GM21423 (cell line): ENCODE results near the gene MACF1.
"Not testable (repeated sequence)": the region's sequence is repeated elsewhere in the genome, so short reads cannot be mapped to it uniquely, and the experiment has no call there.

Experiments used
- ATAC-seq: cut with Tn5 transposase; IDR thresholded peaks from one replicate; pipeline ENCODE4 v1.9.1; 2021; ENCODE audit warnings: mild to moderate bottlenecking, moderate library complexity; ENCODE audit not compliant: unreplicated experiment

Gene MACF1

DNA sequence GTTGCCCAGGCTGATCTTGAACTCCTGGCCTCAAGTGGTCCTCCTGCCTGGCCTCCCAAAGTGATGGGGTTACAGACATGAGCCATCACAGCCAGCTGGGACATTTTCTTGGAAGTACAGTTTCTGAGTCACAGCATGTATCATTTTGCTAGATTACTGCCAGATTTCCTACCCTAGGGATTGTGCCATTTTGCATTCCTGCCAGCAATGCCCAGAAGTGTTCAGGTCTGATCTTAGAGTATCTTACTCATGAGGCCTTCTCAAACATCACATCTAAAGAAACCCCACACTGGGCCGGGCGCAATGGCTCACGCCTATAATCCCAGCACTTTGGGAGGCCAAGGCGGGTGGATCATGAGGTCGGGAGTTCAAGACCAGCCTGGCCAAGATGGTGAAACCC, 297.2 kb downstream of the MACF1 start:
- ATAC-seq, result no peak

DNA sequence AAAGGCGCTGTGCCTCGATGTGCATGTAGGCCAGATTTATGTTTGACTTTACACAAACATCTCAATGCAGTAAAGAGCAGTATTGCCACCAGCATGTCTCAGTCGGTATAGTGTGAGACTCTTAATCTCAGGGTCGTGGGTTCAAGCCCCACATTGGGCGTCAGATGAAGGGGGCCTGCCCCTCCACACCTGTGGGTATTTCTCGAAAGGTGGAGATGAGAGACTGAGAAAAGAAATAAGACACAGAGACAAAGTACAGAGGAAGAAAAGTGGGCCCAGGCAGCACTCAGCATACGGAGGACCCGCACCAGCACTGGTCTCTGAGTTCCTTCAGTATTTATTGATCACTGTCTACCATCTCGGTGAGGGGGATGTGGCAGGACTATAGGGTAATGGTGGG, 299.9 kb downstream of the MACF1 start:
- not testable (repeated sequence) for ATAC-seq

DNA sequence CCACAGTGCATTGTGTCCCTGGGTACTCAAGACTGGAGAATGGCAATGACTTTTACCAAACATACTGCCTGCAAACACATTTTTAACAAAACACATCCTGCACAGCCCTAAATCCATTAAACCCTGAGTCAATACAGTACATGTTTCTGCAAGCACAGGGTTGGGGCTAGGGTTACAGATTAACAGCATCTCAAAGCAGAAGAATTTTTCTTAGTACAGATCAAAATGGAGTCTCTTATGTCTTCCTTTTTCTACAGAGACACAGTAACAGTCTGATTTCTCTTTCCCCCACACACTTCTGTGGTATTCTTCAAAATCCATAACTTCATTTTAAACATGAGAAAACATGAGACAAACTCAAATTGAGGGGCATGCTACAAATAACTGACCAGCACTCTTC, 300.8 kb downstream of the MACF1 start:
- ATAC-seq, result no peak

DNA sequence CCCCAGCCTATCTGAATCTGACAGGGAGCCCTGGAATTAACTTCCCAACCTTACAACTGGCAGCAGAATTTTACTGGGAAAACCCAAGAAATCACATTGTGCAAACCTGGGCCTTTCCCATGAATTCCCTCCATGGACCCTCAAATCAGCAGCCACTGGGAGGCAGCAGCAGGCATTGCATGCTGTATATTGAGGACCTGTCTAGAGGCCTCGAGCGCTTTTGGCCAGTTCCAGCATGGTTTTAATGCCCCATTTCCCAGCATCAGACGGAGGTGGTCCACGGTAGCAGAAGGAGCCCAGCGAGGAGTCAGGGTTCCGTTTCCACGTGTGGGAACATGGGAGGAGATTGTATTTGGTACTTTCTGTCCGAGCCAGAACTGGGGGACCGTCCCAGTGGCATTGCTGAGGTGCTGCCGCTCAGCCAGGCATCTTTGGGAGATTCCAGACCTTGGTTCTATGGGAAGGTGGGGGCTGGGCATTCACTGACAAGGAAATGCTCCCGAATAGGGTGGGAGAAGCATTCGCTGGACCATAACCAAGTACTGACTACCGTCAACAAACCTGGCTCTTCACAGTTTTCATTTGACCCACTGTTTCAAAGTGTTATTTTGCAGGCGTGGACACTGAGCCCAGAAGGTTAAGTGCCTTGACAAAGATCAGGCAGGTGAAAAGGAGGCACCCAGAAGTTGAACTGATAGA, 302.9 kb downstream of the MACF1 start:
- ATAC-seq, result no peak

DNA sequence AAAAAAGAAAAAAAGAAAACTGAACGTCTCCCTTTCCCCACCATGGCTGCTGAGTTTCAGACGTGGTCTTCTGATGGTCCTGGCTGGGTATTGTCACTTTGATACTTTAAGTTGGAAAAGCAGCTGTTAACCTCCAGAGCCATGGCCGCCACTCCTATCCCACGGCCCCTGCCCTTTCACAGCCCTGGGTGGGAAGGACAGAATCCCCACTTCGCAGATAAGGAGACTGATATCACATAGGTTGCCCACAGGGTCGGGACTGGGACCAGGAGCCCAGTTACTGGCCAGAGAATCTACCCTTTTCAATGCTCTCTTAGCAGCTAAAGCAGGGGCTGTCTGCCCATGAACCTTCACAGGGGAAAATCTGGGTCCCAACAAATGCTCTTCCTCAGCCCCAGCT, 303.8 kb downstream of the MACF1 start:
- no peak for ATAC-seq

DNA sequence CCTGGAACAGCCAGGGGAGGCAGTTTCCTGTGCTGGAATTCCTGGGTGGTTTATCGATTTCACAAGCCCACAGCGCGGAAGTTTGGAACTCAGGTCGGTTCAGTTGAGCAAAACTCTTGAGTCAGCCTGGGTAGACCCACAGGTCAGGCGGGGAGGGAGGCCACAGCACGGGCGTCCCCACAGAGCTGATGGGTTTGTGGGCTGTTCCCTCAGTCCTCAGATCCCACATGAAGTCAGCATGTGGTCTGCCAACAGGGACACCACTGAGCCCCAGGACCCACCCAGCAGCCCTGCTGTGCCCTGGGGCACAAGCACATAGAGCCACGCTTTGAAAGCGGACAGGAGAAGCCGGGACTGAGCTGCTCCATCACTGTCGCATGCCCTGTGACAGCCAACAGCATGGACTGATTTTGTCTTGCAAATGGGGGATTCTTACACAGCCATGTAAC, 304.4 kb downstream of the MACF1 start:
- peak; percentile 24 for ATAC-seq

DNA sequence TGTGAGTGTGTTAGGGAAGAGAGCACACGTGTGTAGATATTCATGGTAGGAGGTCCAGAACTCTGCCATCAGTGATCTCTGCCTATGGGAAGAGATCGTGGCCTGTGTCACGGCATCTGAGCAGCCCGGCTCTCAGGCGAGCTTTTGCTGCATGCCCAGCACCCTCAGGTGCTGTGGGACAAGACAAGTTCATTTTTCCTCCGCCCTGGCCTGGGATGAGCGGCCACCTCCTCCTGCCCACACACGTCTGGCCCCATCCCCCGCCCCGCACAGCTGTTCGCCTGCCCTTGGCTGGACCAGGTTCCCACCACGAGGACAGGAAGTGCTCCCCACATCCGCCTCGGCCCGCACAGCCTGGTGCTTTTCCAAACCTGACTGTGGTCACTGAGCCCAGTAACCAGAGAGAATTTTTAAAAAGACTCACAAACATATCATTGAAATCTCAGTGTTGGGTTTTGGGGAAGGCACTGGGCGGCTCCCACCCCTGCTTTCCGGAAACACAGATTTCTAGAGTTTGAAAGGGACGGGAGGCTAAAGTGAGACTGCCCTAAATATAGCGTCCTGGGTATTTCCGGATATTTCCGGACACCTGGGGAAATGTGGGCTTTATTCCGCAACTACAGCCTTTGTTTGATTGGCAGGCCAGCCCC, 305.0 kb downstream of the MACF1 start:
- peak; percentile 54 for ATAC-seq

DNA sequence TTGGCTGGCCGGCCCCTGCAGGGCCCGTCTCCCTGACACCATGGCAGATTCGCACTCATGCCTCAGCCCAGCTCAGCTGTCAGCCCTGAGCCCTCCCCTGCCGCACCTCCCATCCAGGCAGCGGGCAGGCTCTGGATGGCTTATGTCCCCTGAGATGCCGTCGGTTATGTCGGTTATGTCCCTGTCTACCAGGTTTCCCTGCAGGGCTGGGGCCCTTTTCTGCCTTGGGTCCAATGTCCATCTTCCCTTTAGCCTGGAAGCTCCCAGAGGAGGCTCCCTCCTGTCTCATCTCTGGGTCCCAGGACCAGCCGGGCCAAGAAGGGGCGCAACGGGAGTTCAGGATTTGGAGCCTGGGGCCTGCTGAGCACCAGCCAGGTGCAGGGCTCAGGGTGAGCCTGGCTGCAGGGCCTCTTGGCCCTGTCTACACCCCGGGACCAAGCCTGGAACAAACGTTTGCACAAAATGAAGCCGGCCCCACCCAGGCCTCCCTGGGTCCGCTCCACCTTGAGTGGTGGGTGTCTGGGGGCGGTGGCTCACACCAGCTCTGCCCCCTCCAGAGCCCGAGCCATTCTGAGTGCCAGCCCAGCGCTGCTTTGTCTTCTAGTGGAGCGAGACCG, 306.2 kb downstream of the MACF1 start:
- ATAC-seq, result not testable (repeated sequence)

DNA sequence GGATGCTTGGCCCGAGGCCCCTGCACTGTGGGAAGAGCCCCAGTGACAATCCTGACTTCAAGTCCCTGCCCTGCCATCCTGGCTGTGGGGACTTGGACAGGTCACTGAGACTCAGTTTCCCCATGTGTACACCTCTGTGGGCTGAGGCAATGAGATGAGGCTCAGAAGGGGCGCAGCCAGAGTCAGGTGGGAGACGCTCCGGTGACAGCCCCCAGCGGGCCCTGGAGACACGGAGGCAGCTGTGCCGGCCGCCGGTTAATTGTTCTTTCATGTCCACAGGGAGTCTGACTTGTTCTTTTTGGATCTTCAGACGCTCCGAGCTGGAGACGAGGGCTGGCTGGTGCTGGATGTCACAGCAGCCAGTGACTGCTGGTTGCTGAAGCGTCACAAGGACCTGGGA, 307.0 kb downstream of the MACF1 start:
- not testable (repeated sequence) for ATAC-seq

DNA sequence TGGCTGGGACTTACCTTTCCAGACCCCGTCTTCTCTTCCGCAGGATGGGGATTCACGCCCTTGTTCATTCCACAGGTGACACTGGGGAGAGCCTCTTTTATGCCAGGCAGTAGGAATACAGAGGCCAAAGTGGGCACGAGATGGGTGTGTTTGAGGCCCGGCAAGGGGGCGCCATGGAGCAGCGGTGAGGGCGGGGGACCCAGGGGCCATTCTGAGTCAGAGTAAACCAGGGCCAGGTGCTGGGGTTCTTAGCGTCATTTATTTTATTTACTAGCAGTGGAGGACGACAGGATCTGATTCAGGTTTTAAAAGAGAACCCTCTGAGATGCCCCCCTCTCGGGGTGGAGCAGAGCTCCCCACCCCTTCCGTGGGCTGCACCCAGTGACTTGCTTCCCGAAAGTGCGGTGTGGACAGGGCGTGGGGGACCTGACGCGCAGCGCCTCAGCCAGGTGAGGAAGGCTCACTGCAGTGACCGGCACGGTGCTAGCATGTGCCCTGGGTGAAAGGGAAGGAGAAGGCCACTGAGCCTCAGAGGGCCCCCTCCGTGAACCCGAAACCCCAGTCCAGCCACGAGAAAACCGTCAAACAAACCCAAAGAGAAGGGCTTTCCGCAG, 307.8 kb downstream of the MACF1 start:
- not testable (repeated sequence) for ATAC-seq

DNA sequence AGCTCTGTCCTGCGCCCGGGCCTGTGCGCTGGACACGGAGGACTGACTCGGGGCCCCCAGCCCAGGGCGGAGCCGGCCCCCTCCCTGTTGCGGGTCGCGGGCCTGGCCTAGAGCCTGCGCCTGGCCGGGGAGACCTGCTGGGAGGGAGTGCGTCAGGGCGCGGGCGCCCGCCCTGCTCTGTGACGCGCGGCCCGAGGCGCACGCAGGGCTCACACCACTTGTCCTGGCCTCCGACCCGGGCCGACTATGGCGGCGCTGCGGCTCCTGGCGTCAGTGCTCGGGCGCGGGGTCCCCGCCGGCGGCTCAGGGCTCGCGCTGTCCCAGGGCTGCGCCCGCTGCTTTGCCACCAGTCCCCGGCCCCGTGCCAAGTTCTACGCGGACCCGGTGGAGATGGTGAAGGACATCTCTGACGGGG, 310.2 kb downstream of the MACF1 start:
- ATAC-seq, result not testable (repeated sequence)

DNA sequence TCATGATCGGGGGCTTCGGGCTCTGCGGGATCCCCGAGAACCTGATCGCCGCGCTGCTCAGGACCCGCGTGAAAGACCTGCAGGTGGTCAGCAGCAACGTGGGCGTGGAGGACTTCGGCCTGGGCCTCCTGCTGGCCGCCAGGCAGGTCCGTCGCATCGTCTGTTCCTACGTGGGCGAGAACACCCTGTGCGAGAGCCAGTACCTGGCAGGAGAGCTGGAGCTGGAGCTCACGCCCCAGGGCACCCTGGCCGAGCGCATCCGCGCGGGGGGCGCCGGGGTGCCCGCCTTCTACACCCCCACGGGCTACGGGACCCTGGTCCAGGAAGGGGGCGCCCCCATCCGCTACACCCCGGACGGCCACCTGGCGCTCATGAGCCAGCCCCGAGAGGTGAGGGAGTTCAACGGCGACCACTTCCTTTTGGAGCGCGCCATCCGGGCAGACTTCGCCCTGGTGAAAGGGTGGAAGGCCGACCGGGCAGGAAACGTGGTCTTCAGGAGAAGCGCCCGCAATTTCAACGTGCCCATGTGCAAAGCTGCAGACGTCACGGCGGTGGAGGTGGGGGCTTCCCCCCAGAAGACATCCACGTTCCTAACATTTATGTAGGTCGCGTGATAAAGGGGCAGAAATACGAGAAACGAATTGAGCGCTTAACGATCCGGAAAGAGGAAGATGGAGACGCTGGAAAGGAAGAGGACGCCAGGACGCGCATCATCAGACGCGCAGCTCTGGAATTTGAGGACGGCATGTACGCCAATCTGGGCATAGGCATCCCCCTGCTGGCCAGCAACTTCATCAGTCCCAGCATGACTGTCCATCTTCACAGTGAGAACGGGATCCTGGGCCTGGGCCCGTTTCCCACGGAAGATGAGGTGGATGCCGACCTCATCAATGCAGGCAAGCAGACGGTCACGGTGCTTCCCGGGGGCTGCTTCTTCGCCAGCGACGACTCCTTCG, 310.9 kb downstream of the MACF1 start:
- ATAC-seq, result not testable (repeated sequence)

DNA sequence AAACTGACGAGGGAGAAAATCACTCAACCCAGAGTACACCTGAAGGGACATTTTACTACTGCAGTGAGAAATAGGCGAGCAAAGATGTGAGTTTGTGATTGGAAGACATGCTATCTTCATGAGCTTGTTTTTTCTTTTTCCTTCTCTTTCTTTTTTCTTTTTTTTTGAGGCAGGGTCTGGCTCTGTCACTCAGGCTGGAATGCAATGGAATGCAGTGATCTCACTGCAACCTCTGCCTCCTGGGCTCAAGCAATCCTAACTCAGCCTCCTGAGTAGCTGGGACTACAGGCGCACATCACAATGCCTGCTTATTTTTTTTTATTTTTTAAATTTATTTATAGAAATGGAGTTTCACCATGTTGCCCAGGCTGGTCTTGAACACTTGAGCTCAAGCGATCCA, 312.3 kb downstream of the MACF1 start:
- not testable (repeated sequence) for ATAC-seq

DNA sequence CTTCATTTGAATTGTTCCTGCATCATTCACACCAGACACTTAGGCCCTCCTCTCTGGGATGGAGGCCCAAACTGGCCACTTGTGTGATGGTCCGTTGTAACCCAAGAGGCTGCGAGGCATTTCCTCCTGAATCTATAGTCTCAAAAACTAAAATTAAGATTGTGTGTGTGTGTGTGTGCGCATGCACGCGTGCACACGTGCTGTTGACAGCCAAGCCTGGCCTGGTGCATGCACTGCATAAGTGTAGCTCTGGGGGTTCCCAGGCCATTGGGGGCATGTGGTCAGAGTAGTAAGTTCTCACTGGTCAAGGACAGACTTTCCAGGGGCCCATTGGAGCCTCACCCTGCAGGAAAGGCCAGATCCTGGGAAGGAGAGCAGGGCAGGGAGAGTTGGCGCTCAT, 313.4 kb downstream of the MACF1 start:
- ATAC-seq, result not testable (repeated sequence)

DNA sequence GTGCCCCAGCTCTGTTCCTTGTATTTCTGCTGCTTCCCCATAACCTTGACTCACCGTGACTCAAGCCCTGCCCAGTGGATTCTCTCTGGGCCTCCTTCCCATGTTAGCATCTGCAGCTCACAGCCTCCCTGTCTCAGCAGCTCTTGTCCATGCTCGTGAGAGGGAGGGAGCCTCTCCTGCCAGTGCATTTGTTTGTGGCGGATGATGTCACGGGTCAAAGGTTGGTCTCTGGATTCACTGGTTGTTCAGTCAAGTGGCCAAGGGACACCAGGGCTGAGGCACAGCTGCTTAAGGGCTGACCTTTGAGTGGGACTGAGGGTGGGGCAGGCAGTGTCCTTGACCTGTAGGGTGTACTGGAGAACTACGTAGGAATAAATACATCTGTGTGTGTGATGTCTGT, 314.9 kb downstream of the MACF1 start:
- ATAC-seq, result not testable (repeated sequence)

DNA sequence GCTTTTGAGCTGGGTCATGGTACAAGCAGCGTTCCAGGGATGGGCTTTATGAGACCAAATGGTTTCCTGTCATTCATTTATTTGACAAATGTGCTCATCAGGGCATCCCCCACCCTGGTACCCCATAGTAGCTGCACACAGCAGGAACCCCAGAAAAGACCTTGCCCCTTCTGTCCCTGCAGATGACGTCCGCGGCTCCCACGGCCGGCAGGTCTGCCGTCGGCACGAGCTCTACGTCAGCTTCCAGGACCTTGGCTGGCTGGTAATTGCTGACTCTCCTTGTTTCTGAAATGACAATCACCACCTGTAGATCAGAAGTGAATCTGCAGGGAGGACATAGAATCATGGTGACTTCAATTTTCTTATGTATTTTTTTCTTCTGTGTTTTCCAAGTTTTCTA, 317.7 kb downstream of the MACF1 start:
- ATAC-seq, result not testable (repeated sequence)

DNA sequence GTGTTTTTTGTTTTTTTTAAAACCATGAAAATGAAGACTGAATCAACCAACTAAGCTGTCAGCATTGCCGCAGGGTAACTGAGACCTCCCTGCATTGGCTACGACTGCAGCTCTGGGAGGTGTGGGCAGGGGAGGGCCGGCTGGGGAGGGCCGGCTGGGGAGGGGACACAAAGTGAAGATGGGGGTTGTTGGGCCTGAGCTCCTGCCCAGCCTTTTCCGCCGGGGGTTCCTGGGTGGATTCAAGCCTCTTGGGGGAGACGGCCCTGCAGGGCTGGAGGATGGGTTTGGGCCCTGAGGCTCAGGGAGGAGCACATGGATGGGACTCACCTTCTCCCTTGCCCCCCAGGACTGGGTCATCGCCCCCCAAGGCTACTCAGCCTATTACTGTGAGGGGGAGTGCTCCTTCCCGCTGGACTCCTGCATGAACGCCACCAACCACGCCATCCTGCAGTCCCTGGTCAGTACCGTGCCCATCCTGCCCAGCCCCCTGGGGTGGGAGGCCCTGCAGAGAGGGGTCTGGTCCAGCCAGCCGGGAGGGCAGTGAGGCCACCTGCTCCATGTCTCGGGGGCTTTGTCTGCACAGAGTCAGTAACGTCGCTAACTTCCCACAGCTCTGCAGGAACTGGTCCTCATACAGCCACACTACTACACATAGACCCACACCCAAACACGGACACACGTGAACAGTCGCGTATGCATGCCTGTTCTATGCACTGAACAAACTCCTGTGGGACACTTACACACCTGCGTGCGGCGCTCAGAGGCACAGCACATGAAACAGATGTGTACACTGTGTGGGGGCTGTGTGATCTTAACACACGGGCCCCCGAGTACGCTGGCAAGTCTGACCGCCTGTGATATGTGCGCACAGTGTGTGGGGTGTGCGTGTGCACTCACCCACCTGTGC, 318.4 kb downstream of the MACF1 start:
- ATAC-seq, result no peak

DNA sequence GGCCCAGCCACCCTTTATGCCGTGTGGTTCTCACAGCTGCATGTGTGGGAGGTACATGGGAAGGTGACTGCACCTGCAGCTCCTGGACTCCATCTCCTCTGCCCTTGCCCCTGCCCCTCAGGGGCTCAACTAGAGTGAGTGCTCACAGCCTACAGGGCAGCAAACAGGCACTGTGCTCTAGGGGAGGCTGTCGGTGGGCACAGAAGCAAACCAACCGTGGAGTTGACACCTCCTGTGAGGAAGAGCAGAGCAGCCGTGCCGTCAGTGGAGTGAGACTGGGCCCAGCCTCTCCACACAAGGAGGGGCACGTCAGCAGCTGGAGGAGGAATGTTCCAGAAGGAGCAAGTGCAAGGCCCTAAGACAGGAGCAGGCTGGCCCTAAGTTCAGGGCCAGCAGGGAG, 319.7 kb downstream of the MACF1 start:
- ATAC-seq, result no peak

DNA sequence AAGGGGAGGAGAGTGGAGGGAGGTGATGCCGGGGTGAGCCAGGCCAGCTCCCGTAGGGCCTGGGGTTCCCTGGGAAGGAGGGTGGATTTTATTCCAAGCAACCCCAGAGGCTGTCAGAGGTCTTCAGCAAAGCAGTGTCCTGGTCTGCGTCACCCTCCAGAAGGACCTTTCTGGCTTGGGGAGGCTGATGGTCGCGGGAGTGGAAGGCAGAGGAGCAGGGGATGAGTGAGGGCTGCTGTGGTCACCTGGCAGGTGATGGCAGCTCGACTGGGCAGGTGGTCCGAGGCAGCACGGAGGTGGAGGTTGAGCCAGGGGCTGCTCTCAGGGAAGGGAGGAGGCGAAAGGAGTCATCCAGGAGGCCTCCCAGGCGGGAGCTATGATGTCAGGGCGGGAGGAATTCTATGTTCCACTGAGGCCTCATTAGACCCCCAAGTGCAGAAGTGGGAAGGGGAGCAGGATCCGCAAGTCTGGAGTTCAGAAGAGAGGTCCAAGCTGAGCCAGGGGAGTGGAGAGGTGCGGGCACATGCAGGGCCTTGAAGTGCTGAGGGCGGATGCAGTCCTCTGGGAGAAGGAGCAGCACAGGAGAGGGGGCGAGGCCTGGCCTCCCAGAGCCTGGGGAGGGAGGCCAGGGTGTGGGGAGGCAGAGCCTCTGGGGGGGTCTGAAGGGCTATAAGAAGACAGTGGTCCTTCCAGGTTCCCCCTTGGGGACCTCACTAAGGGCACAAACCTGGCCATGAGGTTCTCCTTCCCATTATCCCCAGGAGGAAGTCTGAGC, 320.3 kb downstream of the MACF1 start:
- no peak for ATAC-seq
